K562 (cell line): Measurements from ENCODE around the gene AFDN. TPM values are rescaled to one million over a fixed set of nuclear protein-coding genes. Genes with fewer than 3 reads are reported as not detected.
A peak's percentile ranks its signal among the peaks of the same experiment; 100 is the strongest.

Experiments used
- ESRRA ChIP-seq: fragments of 450-650 bp; IDR thresholded peaks from 2 replicates; pipeline ENCODE4 v1.6.1; 2014; ENCODE audit warnings: low read depth, mild to moderate bottlenecking, moderate library complexity, borderline replicate concordance
- GATAD2B ChIP-seq: fragments of 450-650 bp; IDR thresholded peaks from 2 replicates; pipeline ENCODE4 v1.6.1; 2017; ENCODE audit warnings: mild to moderate bottlenecking, borderline replicate concordance
- HDAC3 ChIP-seq: fragments of 450-650 bp; IDR thresholded peaks from 2 replicates; pipeline ENCODE4 v1.6.1; 2018; ENCODE audit warnings: borderline replicate concordance, mild to moderate bottlenecking, moderate library complexity; ENCODE audit not compliant: partially characterized antibody
- POLR2G ChIP-seq: fragments of 200-400 bp; formaldehyde crosslinking; IDR thresholded peaks from 2 replicates; pipeline ENCODE4 v1.6.1; 2017; ENCODE audit warnings: low read depth, mild to moderate bottlenecking, antibody characterized with exemption, low read length, moderate library complexity
- RFX1 ChIP-seq: fragments of 450-650 bp; IDR thresholded peaks from 2 replicates; pipeline ENCODE4 v1.6.1; 2016; ENCODE audit warnings: mild to moderate bottlenecking, moderate library complexity
- SLC30A9 ChIP-seq: fragments of 250-450 bp; sonication (Bioruptor Pico); IDR thresholded peaks from 2 replicates; pipeline ENCODE4 v1.8.0; 2022; ENCODE audit warnings: mild to moderate bottlenecking, moderate library complexity
- SRSF3 ChIP-seq: fragments of 200-400 bp; formaldehyde crosslinking; IDR thresholded peaks from 2 replicates; pipeline ENCODE4 v1.6.1; 2016; ENCODE audit warnings: mild to moderate bottlenecking, low read length, moderate library complexity; ENCODE audit not compliant: insufficient read depth
- STAG1 ChIP-seq: sonication (generic); formaldehyde crosslinking; IDR thresholded peaks from 2 replicates; pipeline ENCODE4 v1.5.0; 2020; ENCODE audit warnings: missing genetic modification reagents, borderline replicate concordance
- ZNF165 ChIP-seq: fragments of 250-450 bp; sonication (Bioruptor Pico); IDR thresholded peaks from 2 replicates; pipeline ENCODE4 v1.4.0; 2020; ENCODE audit warnings: borderline replicate concordance
- ZNF668 ChIP-seq: fragments of 250-450 bp; sonication (Bioruptor Pico); IDR thresholded peaks from 2 replicates; pipeline ENCODE4 v1.8.0; 2022; ENCODE audit warnings: mild to moderate bottlenecking, inconsistent platforms
- polyA plus RNA-seq, 8 experiments: library from polyadenylated mRNA; depleted of rRNA in 4 of 8; stranded (reverse) in 5 of 8; unstranded in 3 of 8; fragments of >200 nt; fragmentation: Nextera tagmentation in 2 of 8; fragmentation: Illumina TruSeq in 1 of 8; extraction: Ambion mirVana in 2 of 8; extraction: Trizol in 1 of 8; gene quantifications; 2 replicates each; pipeline versions ENCODE4 v1.2.1 to v1.2.3, GENCODE V29; 2011 to 2014; ENCODE audit warnings: inconsistent platforms in 1 of 8, missing spikeins in 1 of 8
- total RNA-seq, 7 experiments: library from RNA; depleted of rRNA in 6 of 7; stranded (reverse); fragments of >200 nt in 6 of 7; fragmentation: Illumina TruSeq in 2 of 7; extraction: Trizol in 2 of 7; gene quantifications; 2 replicates each; pipeline versions ENCODE4 v1.2.1 to v1.2.3, GENCODE V29; 2011 to 2021; ENCODE audit warnings: low replicate concordance in 1 of 7
- TF ChIP-seq, protein P1 (sequence below): fragments of 450-650 bp; IDR thresholded peaks from 2 replicates; pipeline ENCODE4 v1.6.1; 2018; ENCODE audit not compliant: partially characterized antibody
- TF ChIP-seq, protein P2 (sequence below): fragments of 250-450 bp; sonication (Bioruptor Pico); IDR thresholded peaks from 2 replicates; pipeline ENCODE4 v1.5.1; 2021; ENCODE audit warnings: mild to moderate bottlenecking
- TF ChIP-seq, protein P3 (sequence below): fragments of 450-650 bp; formaldehyde crosslinking; IDR thresholded peaks from 2 replicates; pipeline ENCODE4 v1.4.0; 2020; ENCODE audit warnings: mild to moderate bottlenecking, mixed read lengths
- TF ChIP-seq, protein P4 (sequence below): sonication (generic); formaldehyde crosslinking; IDR thresholded peaks from 2 replicates; pipeline ENCODE4 v1.8.1; 2023; ENCODE audit warnings: mild to moderate bottlenecking, missing genetic modification reagents
- TF ChIP-seq, protein P5 (sequence below): sonication (generic); formaldehyde crosslinking; IDR thresholded peaks from 2 replicates; pipeline ENCODE4 v1.8.0; 2022; ENCODE audit warnings: missing genetic modification reagents, mild to moderate bottlenecking, moderate library complexity, borderline replicate concordance
- TF ChIP-seq, protein P6 (sequence below): fragments of 250-450 bp; sonication (Bioruptor Pico); IDR thresholded peaks from 2 replicates; pipeline ENCODE4 v1.8.0; 2021; ENCODE audit warnings: mild to moderate bottlenecking, moderate library complexity

Gene AFDN
- total and polyA plus RNA-seq, 9 of the 15 experiments (the other 6 are each of a cell fraction or from before 2014, with no cell fraction given): 7.2 to 129 (median 105) TPM

DNA sequence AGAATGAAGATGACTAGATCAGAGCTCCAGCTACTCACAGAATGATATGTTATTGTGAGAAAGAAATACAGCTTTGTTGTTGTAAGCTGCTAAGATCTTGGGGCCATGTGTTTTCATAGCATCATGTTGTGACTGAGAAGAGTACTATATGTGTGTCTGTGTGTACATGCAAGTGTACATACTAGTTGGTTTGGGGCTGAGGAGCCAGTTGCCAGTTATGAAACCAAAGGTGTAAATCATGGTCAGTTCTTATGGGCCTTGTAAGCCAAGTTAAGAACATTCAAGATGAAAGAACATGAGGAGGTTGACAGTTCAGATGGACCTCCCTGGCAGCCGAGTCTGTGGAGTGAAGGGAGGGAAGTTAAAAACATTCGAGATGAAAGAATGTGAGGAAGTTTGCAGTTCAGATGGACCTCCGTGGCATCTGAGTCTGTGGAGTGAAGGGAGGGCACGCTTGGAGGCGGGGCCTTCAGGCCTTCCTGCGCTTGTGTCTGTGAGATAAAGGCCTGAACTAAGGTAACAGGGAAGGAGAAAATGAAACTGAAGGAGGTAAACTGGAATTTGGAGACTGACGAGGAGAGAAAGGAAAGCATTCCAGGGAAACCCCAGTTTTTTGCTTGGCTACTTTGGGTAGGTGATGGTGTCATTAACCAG is 13.9 kb downstream of the AFDN start (continued):
- TF ChIP-seq, protein P1, sequence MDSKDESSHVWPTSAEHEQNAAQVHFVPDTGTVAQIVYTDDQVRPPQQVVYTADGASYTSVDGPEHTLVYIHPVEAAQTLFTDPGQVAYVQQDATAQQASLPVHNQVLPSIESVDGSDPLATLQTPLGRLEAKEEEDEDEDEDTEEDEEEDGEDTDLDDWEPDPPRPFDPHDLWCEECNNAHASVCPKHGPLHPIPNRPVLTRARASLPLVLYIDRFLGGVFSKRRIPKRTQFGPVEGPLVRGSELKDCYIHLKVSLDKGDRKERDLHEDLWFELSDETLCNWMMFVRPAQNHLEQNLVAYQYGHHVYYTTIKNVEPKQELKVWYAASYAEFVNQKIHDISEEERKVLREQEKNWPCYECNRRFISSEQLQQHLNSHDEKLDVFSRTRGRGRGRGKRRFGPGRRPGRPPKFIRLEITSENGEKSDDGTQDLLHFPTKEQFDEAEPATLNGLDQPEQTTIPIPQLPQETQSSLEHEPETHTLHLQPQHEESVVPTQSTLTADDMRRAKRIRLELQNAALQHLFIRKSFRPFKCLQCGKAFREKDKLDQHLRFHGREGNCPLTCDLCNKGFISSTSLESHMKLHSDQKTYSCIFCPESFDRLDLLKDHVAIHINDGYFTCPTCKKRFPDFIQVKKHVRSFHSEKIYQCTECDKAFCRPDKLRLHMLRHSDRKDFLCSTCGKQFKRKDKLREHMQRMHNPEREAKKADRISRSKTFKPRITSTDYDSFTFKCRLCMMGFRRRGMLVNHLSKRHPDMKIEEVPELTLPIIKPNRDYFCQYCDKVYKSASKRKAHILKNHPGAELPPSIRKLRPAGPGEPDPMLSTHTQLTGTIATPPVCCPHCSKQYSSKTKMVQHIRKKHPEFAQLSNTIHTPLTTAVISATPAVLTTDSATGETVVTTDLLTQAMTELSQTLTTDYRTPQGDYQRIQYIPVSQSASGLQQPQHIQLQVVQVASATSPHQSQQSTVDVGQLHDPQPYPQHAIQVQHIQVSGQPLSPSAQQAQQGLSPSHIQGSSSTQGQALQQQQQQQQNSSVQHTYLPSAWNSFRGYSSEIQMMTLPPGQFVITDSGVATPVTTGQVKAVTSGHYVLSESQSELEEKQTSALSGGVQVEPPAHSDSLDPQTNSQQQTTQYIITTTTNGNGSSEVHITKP: peak; percentile 51
- TF ChIP-seq, protein P2, sequence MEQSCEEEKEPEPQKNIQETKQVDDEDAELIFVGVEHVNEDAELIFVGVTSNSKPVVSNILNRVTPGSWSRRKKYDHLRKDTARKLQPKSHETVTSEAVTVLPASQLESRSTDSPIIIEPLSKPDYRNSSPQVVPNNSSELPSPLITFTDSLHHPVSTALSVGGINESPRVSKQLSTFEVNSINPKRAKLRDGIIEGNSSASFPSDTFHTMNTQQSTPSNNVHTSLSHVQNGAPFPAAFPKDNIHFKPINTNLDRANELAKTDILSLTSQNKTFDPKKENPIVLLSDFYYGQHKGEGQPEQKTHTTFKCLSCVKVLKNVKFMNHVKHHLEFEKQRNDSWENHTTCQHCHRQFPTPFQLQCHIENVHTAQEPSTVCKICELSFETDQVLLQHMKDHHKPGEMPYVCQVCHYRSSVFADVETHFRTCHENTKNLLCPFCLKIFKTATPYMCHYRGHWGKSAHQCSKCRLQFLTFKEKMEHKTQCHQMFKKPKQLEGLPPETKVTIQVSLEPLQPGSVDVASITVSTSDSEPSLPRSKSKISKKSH: no peak
- TF ChIP-seq ZNF668 (CRISPR knock-in tag) (no peak), ESRRA (no peak), ZNF165 (CRISPR knock-in tag) (no peak), RFX1 (no peak), POLR2G (no peak), SRSF3 (no peak), HDAC3 (no peak), GATAD2B (no peak), SLC30A9 (CRISPR knock-in tag) (no peak), STAG1 (CRISPR knock-in tag) (no peak)
- TF ChIP-seq, protein P3, sequence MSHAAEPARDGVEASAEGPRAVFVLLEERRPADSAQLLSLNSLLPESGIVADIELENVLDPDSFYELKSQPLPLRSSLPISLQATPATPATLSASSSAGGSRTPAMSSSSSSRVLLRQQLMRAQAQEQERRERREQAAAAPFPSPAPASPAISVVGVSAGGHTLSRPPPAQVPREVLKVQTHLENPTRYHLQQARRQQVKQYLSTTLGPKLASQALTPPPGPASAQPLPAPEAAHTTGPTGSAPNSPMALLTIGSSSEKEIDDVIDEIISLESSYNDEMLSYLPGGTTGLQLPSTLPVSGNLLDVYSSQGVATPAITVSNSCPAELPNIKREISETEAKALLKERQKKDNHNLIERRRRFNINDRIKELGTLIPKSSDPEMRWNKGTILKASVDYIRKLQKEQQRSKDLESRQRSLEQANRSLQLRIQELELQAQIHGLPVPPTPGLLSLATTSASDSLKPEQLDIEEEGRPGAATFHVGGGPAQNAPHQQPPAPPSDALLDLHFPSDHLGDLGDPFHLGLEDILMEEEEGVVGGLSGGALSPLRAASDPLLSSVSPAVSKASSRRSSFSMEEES: no peak
- TF ChIP-seq, protein P4, sequence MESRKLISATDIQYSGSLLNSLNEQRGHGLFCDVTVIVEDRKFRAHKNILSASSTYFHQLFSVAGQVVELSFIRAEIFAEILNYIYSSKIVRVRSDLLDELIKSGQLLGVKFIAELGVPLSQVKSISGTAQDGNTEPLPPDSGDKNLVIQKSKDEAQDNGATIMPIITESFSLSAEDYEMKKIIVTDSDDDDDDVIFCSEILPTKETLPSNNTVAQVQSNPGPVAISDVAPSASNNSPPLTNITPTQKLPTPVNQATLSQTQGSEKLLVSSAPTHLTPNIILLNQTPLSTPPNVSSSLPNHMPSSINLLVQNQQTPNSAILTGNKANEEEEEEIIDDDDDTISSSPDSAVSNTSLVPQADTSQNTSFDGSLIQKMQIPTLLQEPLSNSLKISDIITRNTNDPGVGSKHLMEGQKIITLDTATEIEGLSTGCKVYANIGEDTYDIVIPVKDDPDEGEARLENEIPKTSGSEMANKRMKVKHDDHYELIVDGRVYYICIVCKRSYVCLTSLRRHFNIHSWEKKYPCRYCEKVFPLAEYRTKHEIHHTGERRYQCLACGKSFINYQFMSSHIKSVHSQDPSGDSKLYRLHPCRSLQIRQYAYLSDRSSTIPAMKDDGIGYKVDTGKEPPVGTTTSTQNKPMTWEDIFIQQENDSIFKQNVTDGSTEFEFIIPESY (CRISPR knock-in tag): no peak
- TF ChIP-seq, protein P5, sequence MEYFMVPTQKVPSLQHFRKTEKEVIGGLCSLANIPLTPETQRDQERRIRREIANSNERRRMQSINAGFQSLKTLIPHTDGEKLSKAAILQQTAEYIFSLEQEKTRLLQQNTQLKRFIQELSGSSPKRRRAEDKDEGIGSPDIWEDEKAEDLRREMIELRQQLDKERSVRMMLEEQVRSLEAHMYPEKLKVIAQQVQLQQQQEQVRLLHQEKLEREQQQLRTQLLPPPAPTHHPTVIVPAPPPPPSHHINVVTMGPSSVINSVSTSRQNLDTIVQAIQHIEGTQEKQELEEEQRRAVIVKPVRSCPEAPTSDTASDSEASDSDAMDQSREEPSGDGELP (CRISPR knock-in tag): peak; percentile 17; the same call in 1 of the 2 replicates
- TF ChIP-seq, protein P6, sequence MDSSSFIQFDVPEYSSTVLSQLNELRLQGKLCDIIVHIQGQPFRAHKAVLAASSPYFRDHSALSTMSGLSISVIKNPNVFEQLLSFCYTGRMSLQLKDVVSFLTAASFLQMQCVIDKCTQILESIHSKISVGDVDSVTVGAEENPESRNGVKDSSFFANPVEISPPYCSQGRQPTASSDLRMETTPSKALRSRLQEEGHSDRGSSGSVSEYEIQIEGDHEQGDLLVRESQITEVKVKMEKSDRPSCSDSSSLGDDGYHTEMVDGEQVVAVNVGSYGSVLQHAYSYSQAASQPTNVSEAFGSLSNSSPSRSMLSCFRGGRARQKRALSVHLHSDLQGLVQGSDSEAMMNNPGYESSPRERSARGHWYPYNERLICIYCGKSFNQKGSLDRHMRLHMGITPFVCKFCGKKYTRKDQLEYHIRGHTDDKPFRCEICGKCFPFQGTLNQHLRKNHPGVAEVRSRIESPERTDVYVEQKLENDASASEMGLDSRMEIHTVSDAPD (CRISPR knock-in tag): no peak
